DMS79 treated with DMSO at 0.1 percent for 48 hours (cell line): ENCODE data around the gene MINDY2.

ENCODE experiments used
- DNase-seq: peaks from one replicate; lab custom pipeline; 2025; lab: John Stamatoyannopoulos, UW

Gene MINDY2, protein sequence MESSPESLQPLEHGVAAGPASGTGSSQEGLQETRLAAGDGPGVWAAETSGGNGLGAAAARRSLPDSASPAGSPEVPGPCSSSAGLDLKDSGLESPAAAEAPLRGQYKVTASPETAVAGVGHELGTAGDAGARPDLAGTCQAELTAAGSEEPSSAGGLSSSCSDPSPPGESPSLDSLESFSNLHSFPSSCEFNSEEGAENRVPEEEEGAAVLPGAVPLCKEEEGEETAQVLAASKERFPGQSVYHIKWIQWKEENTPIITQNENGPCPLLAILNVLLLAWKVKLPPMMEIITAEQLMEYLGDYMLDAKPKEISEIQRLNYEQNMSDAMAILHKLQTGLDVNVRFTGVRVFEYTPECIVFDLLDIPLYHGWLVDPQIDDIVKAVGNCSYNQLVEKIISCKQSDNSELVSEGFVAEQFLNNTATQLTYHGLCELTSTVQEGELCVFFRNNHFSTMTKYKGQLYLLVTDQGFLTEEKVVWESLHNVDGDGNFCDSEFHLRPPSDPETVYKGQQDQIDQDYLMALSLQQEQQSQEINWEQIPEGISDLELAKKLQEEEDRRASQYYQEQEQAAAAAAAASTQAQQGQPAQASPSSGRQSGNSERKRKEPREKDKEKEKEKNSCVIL

DNA sequence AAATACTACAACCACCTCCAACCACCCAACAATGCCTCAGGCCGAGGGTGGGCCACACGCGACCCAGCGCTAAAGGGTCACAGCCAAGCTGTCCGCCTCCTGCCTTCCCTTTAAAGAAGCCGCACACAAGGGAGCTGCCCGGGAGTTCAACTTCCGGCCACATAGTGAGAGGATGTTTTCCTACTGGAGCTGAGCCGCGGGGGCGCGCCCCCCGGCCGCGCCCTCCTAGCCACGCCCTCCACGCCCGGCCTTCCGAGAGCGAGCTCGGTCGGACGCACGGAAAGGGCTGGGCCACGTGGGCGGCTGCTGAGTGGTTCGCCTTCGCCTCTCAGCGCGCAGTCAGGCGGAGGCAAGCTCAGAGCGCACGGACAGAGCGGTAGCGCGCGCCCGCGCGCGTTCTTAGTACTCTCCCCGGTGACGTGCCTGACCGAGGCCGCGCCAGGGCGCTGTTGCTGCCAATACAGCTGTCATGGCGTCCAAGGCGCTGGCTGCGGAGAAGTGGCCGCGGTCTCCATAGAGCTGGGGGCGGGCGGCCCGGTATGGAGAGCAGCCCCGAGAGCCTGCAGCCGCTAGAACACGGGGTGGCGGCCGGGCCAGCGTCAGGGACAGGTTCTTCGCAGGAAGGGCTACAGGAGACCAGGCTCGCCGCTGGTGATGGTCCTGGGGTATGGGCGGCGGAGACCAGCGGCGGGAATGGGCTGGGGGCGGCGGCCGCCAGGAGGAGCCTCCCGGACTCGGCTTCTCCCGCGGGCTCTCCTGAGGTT lies at the start of gene MINDY2:
MINDY2 (plus strand) TSS at position 446 of the 764 bp plus-strand sequence; CDS start at position 540, 94 bp downstream.
- DNase-seq = peak; percentile 95

DNA sequence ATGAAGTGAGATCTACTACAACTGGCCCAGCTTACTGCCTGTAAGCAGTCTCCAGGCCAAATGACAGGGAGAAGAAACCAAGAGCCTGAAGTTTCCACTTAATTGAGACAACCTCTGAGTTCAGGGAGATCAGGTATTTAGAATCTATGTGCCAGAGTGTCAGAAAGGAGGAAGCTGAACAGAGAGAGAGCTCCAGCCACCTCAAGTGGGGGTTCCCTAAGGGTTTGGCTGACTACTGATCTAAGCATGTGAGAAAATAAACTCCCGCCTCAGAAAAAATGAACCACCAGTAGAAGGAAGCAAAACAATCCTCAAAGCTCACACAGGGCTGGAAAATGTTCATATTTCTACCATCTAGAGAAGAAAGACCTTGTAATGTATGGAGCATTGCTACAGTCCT lies 46.6 kb upstream of the MINDY2 start:
- peak; percentile 14 for DNase-seq

DNA sequence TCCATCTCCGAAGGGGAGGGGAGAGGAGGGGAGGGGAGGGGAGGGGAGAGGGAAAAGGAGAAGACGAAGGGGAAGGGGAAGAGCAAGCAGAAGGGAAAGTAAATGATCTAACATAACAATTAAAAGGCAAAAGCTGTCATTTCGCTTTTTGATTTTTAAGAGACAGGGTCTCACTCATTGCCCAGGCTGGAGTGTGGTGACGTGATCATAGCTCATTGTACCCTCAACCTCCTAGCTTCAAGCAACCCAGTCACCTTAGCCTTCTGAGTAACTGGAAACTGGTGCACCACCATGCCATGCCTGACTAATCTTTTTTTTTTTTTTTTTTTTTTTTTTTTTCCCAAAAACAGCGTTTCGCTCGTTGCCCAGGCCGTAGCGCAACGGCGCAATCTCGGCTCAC lies 44.2 kb upstream of the MINDY2 start:
- DNase-seq = no peak

DNA sequence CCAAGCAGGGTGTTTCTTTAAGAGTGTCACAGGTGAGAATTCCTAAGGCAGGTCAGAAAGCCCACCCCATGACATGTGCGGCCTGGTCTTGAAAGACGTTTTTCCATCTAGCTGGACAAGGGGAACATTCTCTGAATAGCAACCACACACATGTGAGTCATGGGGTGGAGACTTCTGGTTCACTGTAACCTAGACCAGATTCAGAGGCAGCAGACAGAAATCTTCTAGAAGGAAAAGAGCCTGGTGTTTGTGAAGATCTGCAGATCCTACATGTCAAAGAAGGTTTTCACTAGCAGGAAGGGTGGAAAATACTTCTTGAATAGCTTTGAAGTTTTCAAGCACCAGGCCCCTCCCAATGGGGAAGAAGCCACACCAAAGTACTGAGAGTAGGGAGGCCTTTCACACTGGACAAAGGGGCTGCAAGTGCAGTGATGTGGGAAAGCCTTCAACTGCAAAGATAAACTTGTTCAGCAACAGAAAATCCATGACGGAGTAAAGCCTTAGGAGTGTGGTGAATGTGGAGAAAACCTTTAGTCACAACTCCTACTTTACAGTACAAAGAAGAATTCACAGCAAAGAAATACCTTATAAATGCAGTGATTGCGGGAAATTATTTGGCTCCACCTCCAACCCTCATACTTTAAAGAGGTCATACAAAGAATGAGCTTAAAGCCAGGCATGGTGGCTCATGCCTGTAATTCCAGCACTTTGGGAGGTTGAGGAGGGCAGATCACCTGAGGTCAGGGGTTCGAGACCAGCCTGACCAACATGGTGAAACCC lies 39.2 kb upstream of the MINDY2 start:
- no peak for DNase-seq

DNA sequence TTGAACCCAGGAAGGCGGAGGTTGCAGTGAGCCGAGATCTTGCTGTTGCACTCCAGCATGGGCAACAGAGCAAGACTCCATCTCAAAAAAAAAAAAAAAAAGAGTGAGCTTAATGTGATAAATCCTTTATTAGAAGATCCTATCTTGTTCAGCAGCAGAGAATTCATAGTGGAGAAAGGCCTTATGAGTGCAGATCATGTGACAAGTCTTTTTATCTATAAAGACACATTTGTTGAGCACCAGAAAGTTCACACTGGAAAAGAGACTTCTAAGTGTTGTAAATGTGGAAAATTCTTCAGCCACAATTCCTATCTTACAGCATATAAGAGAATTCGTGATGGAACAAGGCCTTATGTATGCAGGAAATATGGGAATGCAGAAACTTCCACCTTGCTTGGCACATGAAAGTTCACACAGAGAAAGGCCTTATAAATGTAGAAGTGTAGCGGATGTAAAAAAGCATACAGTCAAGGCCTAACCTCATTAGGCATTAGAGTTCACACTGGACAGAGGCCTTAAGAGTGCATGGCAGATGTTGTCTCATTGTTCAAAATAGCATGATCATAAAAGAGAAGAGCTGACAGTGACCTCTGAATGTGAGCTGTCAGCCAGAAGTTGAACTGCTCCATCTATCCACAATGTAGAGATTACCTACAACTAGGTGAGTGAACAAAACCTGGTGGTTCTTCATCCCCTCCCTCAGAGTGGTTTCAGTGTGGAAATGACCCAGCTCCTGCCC lies 38.3 kb upstream of the MINDY2 start:
- no peak for DNase-seq

DNA sequence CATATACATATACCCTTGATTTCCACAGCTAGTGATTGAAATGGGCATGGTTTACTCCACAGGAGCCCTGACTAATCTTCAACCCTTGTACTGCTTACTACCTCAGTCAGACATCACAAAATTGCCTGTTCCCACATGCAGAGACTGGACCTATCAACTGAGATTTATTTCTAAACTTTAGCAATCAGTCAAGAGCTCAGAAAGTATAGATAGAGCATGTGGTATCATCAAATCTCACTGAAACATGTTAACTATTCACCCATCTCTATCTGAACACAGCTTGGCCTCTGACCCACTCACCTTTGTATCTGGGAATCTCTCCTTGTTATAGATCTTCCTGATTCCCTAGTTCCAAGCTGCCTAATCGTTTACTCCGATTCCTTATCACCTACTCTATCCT lies 36.2 kb upstream of the MINDY2 start:
- DNase-seq = no peak

DNA sequence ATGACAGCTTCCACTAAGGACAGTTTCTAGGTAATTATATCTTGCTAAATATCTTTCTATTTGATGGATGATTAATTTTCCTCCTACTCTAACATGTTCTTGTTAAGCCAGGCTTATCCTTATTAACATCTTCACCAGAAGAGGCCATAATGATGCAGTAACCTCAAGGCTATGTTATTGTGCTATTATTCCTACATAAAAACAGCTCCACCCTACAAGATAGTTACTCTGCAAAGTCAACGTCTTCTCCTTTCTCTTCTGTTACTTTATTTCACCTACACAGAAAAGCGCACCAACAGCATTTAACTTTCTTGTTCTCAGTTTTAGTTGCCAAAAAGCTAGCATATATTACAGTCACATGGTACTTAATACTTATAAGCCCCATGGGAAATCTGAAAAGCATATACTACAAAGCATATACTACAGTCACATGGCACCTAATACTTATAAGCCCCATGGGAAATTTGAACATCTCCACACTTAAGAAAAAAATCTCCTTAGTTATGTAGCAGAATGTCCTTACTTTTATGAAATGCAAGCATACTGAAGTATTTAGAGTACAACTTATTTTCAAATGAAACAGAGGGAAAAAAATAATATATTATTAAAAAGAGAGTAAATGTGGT lies 35.0 kb upstream of the MINDY2 start:
- no peak for DNase-seq

DNA sequence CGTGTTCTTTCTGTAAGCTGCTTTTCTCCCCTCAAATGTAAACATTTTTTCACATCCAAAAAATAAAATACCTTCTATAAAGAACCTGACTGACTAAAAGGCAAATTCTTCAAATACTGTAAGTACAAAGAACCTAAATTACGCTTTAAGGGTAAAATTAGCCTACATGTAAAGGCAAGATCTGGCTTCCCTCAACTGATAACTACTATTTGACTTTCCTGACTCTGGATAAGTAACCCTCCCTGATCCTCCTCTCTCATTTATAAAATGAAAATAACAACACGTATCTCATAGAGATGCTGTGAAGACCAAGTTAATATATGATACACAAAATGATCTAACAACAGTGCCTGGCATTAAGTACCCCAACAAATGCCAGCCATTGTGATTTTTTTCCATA lies 33.8 kb upstream of the MINDY2 start:
- no peak for DNase-seq

DNA sequence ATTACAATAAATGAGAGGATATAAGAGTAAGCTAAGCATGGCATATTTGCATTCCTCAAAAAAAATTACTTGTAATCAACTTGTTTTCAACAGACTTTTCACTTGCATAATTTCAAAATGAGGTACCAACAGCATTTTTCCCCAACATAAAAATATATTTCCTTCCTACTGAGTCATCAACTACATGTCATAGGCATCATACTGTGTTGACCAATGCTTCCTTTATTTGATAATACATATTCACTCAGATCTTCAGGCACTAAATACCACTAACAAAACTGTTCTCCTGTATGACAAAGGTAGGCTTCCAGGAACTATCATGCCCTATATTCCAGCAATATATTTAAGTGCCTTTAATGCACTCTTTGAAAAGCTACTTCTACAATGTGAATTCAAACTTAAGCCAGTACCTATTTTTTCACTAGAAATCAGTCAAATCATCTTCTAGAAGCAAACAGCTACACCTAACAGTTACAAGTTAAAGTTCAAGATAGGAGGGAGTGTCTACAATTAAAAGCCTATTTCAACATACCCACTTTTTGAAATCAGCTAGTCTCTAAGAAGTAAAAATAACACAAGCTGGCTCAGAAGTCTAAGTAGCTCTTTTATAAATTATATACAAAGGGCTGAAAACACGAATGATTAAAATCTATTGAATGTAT lies 32.9 kb upstream of the MINDY2 start:
- DNase-seq = no peak

DNA sequence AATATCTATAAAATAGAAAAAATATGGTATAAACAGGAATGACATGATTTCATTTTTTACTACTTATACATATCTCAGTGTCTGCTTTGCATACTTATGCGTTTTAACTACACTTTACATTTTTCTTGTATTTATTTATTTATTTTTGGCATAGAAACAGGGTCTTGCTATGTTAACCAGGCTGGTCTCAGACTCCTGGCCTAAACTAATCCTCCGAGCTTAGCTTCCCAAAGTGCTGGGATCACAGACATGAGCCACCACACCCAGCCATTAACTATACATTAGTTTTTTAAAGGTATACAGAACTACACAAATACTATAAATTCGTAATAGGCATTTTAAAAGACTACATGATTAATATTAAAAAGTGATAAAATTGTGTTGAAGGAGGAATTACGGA lies 30.7 kb upstream of the MINDY2 start:
- DNase-seq = no peak

DNA sequence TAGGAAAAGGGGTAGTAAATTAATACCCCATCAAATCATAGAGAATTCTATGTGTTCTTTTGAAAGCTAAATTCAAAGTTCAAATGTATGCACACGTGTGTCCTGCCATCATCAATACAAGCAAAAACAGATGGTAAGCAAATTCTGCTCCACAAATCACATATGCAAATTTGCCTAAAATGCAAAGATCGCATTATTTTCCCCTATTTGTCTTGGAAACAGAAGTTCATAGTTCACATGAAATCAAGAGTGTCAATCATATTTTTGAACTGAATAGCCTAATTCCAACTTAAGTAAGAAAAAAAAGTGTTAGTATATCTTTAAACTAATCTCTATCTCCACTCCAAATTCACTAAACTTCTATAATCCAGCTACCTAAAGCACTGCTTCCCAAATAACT lies 30.1 kb upstream of the MINDY2 start:
- DNase-seq = no peak

DNA sequence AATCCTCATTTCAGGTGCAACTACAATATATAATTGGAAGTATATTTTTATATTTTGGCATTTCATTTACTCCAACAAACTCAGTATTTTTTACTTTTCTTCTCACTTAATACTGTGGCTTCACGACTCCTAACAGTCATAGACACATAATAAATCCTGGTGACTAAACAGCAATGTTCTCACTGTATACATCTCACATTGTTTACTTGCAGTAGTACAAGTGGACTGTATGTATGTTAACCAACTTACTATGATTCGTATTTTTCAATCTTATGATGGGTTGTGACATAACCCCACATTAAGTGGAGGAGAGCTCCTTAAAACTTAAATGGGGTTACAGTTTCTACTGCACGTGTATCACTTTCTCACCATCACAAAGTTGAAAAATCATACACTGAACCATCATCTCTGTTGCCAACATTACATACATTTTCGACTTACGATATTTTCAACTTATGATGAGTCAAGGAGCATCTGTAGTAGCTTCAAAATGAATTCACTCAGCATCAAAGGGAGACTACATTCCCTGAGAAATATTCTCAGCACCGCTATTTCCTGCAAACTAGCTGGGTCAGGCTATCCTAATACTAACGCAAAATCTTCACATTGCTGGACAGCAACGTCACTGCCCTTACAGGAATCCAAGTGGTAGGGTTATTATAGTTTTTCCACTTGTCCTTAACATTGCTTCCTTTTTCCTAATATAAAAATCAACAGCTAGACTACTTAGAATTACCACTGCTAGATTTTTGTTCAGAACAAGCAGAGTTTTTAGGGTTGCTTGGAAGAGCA lies 28.9 kb upstream of the MINDY2 start:
- DNase-seq = no peak

DNA sequence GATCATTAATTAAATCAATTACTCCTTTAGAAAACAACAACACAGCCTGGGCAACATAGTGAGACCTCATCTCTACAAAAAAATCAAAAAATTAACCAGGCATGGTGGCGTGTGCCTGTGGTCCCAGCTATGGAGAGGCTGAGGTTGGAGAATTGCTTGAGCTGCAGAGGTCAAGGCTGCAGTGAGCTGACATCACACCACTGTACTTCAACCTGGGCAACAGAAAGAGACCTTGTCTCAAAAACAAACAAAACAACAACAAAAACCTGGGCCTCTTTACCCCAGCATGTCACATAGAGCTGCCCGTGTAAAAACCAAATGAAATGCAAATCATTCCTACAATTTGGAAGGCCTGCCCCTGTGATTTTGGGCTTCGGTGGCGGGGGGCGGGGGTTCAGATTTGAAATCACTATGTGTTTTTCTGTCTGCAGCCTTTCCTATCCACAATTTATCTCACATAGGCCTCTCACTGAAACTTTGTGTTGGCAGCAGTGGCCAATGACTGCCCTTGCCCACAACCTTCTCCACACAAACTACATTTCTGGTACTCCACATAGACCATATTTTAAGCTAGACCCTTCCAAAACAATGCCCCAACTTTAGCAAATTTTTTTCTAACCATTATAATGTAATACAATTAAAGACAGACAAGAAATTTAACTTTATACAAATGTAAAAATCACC lies 28.1 kb upstream of the MINDY2 start:
- DNase-seq = no peak

DNA sequence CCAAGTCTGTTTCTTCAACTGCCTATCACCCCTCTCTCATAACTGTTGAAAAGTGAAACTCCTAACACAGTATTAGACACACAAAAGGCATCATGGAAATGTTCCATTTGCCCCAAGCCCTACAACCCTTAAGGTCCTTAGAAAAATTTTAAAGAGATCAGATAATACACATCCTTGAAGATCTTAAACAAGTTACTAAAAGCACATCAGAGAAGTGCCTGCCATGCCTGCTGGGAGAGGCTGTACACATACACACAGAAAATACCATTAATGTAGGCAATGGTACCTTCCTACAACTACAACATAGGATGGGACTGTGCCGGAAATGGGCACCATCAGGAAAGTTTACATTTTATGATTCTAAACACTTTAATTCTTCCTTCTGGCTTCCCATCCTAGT lies 24.9 kb upstream of the MINDY2 start:
- no peak for DNase-seq

DNA sequence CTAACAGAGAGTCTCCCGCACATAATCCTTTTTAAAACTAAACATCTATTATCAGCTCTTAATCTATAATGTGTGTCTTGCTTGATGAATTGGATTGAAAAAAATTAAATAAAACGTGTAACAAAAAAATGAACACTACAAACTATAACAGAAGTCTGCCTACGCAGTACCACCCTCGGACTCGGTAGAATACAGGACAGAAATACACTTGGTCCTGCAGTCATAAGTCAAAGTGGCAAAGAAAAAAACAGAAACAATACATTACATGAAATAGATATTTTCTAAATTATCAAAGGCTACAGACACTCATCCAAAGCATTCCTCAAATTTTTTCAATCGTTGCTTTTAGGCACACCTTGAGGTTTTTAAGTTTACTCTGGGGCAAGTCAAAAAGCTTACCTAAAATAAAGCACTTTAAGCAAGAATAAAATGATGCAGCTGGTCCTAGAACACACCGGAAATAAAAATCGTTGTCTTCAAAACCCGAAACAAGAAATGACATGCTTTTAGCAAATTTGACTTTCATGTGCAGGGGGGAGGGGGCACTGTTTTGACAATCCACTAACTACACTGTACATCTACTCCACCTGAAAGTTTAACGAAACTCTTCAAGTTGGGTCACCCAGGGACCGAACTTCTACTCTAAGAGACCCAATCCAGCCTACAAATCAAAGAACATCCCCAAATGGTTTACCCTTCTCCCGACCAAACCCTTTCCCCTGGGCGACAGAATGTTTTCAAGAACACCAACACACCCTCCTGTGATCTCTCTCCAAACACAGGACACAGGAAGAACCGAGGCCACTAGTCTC lies 22.9 kb upstream of the MINDY2 start:
- DNase-seq = no peak

DNA sequence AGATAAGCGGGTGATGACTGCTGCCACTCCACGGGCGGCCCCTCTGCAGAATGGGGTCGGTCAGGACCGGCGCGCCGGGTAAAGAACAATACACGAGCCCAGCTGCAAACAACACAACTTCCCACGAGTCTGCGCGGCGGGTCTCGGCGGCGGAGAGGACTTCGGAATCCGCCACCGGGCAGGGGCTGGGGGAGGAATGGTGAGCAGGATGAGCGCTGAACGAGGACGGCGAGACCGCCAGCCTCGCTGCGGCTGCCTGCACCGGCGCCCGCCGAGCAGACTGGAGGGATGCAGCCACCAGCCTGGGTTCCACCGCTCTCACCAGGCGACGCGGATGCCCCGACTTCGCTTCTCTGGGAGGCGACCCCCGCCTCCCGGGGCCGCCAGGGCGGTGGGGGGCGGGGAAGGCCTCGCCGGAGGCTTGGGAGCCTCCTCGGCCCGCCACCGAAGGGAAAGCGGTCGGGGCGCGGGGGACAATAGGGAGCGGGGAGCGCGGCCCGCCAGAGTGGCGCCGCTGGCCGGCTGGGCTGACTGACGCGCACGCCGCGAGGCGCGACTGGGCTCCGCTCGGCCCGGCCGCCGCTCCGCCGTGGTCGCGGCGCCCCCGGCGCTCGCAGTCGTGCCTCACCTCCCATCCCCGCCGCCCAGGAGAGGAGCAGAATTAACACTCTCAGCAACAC lies 22.1 kb upstream of the MINDY2 start:
- peak; percentile 10 for DNase-seq

DNA sequence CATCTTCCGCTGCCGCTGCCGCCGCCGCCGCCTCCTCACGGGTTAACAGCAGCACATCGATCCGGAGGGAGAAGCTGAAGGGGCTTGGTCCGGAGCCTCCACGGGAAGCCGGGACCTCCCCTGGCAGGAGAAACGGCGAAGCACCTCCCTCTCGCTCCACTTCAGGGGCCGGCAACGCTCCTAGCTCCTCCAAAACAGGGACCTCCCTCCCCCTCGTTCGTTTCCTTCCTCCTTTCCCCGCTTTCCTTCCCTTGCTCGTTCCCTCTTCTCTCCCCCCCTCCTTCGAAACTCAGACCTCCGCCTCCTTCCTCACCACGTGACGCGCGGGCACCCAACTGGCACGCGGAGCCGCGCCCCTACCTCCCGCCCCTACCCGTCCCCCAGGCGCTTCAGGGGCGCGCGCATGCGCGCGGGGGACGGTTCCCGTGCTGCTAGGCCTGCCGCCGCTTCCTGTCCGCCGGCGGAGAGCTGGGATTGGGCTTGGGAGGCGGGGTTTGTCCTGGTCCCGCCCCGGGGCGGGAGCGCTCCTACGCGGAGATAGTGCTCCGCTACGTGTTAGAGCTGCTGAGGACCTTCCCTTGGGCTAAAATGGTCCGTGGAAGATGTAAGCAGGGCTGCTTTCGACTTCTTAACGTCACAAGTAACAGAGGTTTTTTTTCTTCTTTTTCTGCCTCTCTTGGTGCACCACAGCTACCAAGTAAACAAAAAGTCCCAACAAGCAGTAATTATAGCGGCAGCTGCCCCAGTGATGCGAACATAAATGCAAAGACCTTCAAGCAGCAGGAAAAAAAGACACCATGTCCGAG lies 21.4 kb upstream of the MINDY2 start, which contains the start of gene ADAM10:
ADAM10 (minus strand) TSS at position 176 of the 806 bp plus-strand sequence; CDS start at position 3, 173 bp downstream.
- DNase-seq = peak; percentile 97
